ENCODE measurements around the gene UNC13A. TPM values are rescaled to one million over a fixed set of nuclear protein-coding genes. Genes with fewer than 3 reads are reported as not detected.

The UNC13A gene
- total RNA-seq, 1 experiment from 2014 or later: 22.2 TPM

- H2BK15ac ChIP-seq (ENCODE audit: low read depth, low read length): no peak overlapping the region
- no peak overlapping the region for H3K4ac ChIP-seq (ENCODE audit: low read depth, low read length)
- H3K23ac ChIP-seq (ENCODE audit: insufficient read length, low read depth, low read length): no peak overlapping the region
- H3K27ac Mint-ChIP-seq: no peak overlapping the region
- no CpG with 5 or more reads among the region's 2 CpGs for WGBS (ENCODE audit: extremely low coverage, insufficient read length, low lambda C conversion rate)
- no peak overlapping the region for H4K8ac ChIP-seq (replicated peaks; ENCODE audit: insufficient read length, low read depth, low read length)
- TF ChIP-seq, protein P1, sequence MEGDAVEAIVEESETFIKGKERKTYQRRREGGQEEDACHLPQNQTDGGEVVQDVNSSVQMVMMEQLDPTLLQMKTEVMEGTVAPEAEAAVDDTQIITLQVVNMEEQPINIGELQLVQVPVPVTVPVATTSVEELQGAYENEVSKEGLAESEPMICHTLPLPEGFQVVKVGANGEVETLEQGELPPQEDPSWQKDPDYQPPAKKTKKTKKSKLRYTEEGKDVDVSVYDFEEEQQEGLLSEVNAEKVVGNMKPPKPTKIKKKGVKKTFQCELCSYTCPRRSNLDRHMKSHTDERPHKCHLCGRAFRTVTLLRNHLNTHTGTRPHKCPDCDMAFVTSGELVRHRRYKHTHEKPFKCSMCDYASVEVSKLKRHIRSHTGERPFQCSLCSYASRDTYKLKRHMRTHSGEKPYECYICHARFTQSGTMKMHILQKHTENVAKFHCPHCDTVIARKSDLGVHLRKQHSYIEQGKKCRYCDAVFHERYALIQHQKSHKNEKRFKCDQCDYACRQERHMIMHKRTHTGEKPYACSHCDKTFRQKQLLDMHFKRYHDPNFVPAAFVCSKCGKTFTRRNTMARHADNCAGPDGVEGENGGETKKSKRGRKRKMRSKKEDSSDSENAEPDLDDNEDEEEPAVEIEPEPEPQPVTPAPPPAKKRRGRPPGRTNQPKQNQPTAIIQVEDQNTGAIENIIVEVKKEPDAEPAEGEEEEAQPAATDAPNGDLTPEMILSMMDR (conservative IDR thresholded peaks at IDR 0.05): no peak
- no peak overlapping the region for H3K9ac ChIP-seq (ENCODE audit: extremely low read depth, insufficient read length, low read length)
- no peak overlapping the region for H3K4me2 ChIP-seq (ENCODE audit: insufficient read depth, insufficient read length, low read length)
- no peaks in the 10 kb centered on the region for H3K79me2 ChIP-seq (ENCODE audit: insufficient read depth, low read length)
- no peaks in the 10 kb centered on the region for H3K27me3 ChIP-seq (ENCODE audit: insufficient read depth, low read length)
- no peaks in the 10 kb centered on the region for H3K27me3 Mint-ChIP-seq (ENCODE audit: low read depth)
- no peak overlapping the region for H2AK5ac ChIP-seq (ENCODE audit: insufficient read length, low read length)
- no peak overlapping the region for H2AFZ ChIP-seq (ENCODE audit: low read length)
- peaks cover 0 to 6% of the 10 kb centered on the region in 2 experiments; a peak in 3 of 4 replicates for H3K4me1 Mint-ChIP-seq
- H3K9me3 Mint-ChIP-seq: peaks cover 0 to 8% of the 10 kb centered on the region in 2 experiments; a peak in 1 of 5 replicates
- no peaks in the 10 kb centered on the region for H4K20me1 ChIP-seq (ENCODE audit: control insufficient read depth, insufficient read depth, insufficient read length)
- H2BK5ac ChIP-seq (ENCODE audit: insufficient read length, low read length): no peak overlapping the region
- no peak overlapping the region for H3K56ac ChIP-seq (ENCODE audit: insufficient read length, low read depth, low read length)
- no peaks in the 10 kb centered on the region for H3K4me1 ChIP-seq (ENCODE audit: insufficient read depth, low read length)
- no peaks in the 10 kb centered on the region for H3K9me3 ChIP-seq (ENCODE audit: control insufficient read depth, low read depth, low read length)
- H4K5ac ChIP-seq (ENCODE audit: insufficient read length, low read depth, low read length): no peak overlapping the region
- no peak overlapping the region for H4K91ac ChIP-seq (ENCODE audit: insufficient read length, low read depth, low read length)
- H3T11ph ChIP-seq (ENCODE audit: low read length): no peak overlapping the region
- H3K79me1 ChIP-seq (ENCODE audit: insufficient read depth, low read depth, low read length, poor library complexity, severe bottlenecking): no peaks in the 10 kb centered on the region
- no peak overlapping the region for H2BK12ac ChIP-seq (ENCODE audit: insufficient read length, low read depth, low read length)
- no peak overlapping the region for H3K4me3 Mint-ChIP-seq
- no peak overlapping the region for H3K27ac ChIP-seq (ENCODE audit: insufficient read length, low read depth, low read length)
- peak; percentile 71 for DNase-seq
- H2BK120ac ChIP-seq (ENCODE audit: low read depth, low read length, poor library complexity, severe bottlenecking): no peak overlapping the region
- H3K14ac ChIP-seq (ENCODE audit: insufficient read depth, low read length): no peak overlapping the region
- no peak overlapping the region for H2BK20ac ChIP-seq (ENCODE audit: low read depth, low read length, poor library complexity, severe bottlenecking)
- H3K23me2 ChIP-seq (ENCODE audit: insufficient read length, low read depth, low read length, poor library complexity, severe bottlenecking): no peaks in the 10 kb centered on the region
- H3K18ac ChIP-seq (ENCODE audit: insufficient read length, low read depth, low read length): no peak overlapping the region
- H3K36me3 Mint-ChIP-seq (ENCODE audit: insufficient read depth in 1 of 3, low read depth in 3 of 3): peaks cover 20 to 32% (median 29%) of the 10 kb centered on the region in 3 experiments
Observed at GRCh38 chr19:17671906-17672305, 16.2 kb downstream of the UNC13A start.

Data from H9 (cell line).